HCT116 (cell line): Measurements from ENCODE around the gene PLXNC1.

Experiments
- CEBPB ChIP-seq: IDR thresholded peaks from 2 replicates; pipeline ENCODE4 v1.6.1; 2012; ENCODE audit warnings: low read depth
- ELF1 ChIP-seq: IDR thresholded peaks from 2 replicates; pipeline ENCODE4 v1.6.1; 2012; ENCODE audit warnings: low read depth, borderline replicate concordance
- EZH2phosphoT487 ChIP-seq: fragments of 200-600 bp; IDR thresholded peaks from 2 replicates; pipeline ENCODE4 v1.6.1; 2018; ENCODE audit warnings: antibody characterized with exemption, borderline replicate concordance
- POLR2A ChIP-seq: IDR thresholded peaks from 2 replicates; pipeline ENCODE4 v1.7.0; 2011; ENCODE audit warnings: borderline replicate concordance; ENCODE audit not compliant: insufficient read depth, insufficient read length; ENCODE audit errors: extremely low read depth
- POLR2AphosphoS5 ChIP-seq: IDR thresholded peaks from 2 replicates; pipeline ENCODE4 v1.6.1; 2011; ENCODE audit warnings: mild to moderate bottlenecking, low read depth, low read length, moderate library complexity
- RAD21 ChIP-seq: IDR thresholded peaks from 2 replicates; pipeline ENCODE4 v1.6.1; 2012; ENCODE audit warnings: low read depth, mild to moderate bottlenecking
- SP1 ChIP-seq: IDR thresholded peaks from 2 replicates; pipeline ENCODE4 v1.6.1; 2012; ENCODE audit warnings: low read depth
- TCF7L2 ChIP-seq: IDR thresholded peaks from 2 replicates; pipeline ENCODE4 v1.7.0; 2011; ENCODE audit warnings: borderline replicate concordance, inconsistent platforms; ENCODE audit not compliant: insufficient read depth, insufficient read length; ENCODE audit errors: extremely low read depth
- ZNF274 ChIP-seq: fragments of 200-500 bp; sonication (Bioruptor generic); IDR thresholded peaks from 2 replicates; pipeline ENCODE4 v1.6.1; 2014; ENCODE audit warnings: mild to moderate bottlenecking, low read depth, low read length, inconsistent platforms
- TF ChIP-seq, protein P1 (sequence below), 3 experiments: fragments of 200-600 bp in 1 of 3; sonication (generic) in 1 of 3; IDR thresholded peaks in 2 of 3; conservative IDR thresholded peaks in 1 of 3; 2 replicates each; pipeline ENCODE4 v1.5.1; 2012 to 2017; ENCODE audit warnings: low read depth in 2 of 3, low read length in 2 of 3, antibody characterized with exemption in 1 of 3, borderline replicate concordance in 1 of 3, control low read depth in 1 of 3, mild to moderate bottlenecking in 1 of 3, mixed read lengths in 1 of 3, mixed run types in 1 of 3, moderate library complexity in 1 of 3; ENCODE audit not compliant: insufficient read depth in 1 of 3
- TF ChIP-seq, protein P2 (sequence below): IDR thresholded peaks from 2 replicates; pipeline ENCODE4 v1.6.1; 2012; ENCODE audit warnings: low read depth

DNA sequence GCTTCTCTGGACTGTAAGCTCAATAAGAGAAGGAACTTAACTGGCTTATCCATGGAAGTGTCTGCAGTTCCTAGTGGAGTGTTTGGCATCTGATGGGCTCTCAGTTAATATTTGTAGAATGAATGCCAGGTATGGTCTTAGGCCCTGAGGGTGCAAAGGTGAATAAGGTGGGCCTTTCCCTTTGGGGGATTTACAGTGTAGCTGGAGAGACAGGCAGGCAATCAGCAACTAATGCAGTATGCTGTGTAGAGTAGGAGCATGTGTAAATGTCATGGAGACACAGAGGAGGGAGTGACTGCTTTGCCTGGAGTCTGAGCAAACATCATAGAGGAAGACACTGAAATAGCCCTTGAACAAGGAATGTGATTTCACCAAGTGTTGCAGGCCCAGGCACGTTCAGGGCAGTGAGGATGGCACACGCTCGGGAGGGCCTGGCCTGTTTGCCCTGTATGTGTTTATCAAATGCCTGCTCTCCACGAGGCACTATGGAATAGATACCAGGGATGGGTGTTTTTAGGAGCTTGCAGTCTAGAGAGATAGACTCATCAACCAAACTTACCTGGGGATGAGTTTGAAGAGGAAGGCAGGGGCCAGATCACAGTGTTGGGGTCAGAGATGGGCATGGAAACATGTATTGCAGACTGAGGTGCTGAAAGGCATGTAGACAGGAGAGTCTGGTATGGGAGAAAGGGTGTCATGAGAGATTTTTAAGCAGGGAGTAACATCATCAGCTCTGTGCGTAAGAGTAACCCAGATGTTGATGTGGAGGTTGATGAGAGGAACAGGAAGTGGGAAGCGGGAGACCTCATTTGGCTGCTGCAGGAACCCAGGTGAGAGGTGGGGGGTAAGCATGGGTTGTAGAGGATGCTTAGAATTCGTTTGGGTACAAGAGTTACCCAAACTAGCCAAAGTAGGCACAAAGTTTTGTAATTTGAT is 54.1 kb downstream of the PLXNC1 start:
- TF ChIP-seq, protein P1, sequence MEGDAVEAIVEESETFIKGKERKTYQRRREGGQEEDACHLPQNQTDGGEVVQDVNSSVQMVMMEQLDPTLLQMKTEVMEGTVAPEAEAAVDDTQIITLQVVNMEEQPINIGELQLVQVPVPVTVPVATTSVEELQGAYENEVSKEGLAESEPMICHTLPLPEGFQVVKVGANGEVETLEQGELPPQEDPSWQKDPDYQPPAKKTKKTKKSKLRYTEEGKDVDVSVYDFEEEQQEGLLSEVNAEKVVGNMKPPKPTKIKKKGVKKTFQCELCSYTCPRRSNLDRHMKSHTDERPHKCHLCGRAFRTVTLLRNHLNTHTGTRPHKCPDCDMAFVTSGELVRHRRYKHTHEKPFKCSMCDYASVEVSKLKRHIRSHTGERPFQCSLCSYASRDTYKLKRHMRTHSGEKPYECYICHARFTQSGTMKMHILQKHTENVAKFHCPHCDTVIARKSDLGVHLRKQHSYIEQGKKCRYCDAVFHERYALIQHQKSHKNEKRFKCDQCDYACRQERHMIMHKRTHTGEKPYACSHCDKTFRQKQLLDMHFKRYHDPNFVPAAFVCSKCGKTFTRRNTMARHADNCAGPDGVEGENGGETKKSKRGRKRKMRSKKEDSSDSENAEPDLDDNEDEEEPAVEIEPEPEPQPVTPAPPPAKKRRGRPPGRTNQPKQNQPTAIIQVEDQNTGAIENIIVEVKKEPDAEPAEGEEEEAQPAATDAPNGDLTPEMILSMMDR (IDR thresholded peaks at IDR 0.05 in 2 of 3, conservative IDR thresholded peaks at IDR 0.05 in 1 of 3; ENCODE audit: borderline replicate concordance in 1 of 3, insufficient read depth in 1 of 3, low read depth in 2 of 3, low read length in 2 of 3) = no peak
- TF ChIP-seq POLR2AphosphoS5 = no peak
- TF ChIP-seq ELF1 = no peak
- no peak for TF ChIP-seq POLR2A
- no peak for TF ChIP-seq SP1
- TF ChIP-seq CEBPB = no peak
- TF ChIP-seq TCF7L2 = no peak
- no peak for TF ChIP-seq ZNF274
- TF ChIP-seq, protein P2, sequence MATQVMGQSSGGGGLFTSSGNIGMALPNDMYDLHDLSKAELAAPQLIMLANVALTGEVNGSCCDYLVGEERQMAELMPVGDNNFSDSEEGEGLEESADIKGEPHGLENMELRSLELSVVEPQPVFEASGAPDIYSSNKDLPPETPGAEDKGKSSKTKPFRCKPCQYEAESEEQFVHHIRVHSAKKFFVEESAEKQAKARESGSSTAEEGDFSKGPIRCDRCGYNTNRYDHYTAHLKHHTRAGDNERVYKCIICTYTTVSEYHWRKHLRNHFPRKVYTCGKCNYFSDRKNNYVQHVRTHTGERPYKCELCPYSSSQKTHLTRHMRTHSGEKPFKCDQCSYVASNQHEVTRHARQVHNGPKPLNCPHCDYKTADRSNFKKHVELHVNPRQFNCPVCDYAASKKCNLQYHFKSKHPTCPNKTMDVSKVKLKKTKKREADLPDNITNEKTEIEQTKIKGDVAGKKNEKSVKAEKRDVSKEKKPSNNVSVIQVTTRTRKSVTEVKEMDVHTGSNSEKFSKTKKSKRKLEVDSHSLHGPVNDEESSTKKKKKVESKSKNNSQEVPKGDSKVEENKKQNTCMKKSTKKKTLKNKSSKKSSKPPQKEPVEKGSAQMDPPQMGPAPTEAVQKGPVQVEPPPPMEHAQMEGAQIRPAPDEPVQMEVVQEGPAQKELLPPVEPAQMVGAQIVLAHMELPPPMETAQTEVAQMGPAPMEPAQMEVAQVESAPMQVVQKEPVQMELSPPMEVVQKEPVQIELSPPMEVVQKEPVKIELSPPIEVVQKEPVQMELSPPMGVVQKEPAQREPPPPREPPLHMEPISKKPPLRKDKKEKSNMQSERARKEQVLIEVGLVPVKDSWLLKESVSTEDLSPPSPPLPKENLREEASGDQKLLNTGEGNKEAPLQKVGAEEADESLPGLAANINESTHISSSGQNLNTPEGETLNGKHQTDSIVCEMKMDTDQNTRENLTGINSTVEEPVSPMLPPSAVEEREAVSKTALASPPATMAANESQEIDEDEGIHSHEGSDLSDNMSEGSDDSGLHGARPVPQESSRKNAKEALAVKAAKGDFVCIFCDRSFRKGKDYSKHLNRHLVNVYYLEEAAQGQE = no peak
- TF ChIP-seq EZH2phosphoT487 = no peak
- TF ChIP-seq RAD21 = no peak
